HG02870 (cell line): Measurements from ENCODE around the gene CACNA2D1.
"Not testable (repeated sequence)": the region's sequence is repeated elsewhere in the genome, so short reads cannot be mapped to it uniquely, and the experiment has no call there.

Experiments used
- ATAC-seq: cut with Tn5 transposase; IDR thresholded peaks from one replicate; pipeline ENCODE4 v1.9.1; 2021; ENCODE audit warnings: mild to moderate bottlenecking, moderate library complexity; ENCODE audit not compliant: unreplicated experiment

The CACNA2D1 gene

DNA sequence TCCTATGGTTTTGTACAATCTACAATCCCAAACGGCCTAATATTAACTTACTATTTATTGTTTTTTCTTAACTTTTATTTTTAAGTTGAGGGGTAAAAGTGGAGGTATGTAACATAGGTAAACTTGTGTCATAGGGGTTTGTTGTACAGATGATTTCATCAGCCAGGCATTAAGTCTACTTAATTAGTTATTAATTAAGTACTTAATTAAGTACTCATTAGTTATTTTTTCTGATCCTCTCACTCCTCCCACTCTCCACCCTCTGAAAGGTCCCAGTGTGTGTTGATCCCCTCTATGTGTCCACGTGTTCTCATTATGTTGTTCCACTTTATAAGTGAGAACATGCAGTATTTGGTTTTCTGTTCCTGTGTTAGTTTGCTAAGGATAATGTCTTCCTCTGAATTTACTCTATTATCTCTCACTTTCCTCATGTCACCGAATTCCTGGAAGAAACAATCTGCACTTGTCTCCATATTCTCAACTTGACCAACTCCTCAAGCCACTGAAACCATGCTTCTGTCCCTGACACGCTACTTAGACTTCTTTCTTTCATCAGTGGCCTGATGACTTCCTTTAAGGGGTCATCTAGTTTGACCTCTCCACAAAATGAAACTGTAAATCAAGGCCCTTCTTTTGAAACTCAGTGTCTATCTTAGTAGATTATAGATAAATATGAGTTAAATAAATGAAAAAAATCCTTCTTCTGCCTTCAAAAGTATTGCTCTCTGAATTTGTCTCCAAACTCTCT lies 9.1 kb downstream of the CACNA2D1 start:
- ATAC-seq, result no peak

DNA sequence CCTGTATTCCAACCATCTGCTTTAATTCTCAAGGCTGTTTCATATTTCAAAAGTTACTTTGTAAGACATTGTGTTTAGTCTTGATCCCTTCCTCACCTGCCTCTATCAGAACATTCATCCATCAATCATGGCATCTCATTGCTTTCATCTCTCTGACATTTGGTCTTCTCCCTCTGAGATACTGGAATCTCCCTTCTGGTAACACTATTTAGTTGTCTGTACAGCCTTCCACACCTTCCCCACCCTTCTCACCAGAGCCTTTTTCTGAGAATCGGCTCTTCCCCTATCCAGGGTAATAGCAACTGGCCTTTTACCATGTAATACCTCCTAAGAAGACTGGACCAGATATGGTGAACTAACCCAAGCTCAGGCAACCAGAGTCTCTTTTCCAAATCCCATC lies 10.1 kb downstream of the CACNA2D1 start:
- no peak for ATAC-seq

DNA sequence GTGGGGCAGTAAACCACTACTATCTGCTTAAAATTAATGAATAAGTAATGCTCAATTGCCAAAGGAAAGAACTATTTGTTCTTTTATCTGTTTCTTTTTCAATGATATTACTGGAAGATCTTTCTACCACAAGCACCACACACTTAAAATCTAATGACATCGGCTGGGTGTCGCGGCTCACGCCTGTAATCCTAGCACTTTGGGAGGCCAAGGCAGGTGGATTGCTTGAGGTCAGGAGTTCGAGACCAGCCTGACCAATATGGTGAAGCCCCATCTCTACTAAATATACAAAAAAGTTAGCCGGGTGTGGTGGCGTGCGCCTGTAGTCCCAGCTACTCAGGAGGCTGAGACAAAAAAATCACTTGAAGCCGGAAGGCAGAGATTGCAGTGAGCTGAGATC lies 10.8 kb downstream of the CACNA2D1 start:
- ATAC-seq, result not testable (repeated sequence)

DNA sequence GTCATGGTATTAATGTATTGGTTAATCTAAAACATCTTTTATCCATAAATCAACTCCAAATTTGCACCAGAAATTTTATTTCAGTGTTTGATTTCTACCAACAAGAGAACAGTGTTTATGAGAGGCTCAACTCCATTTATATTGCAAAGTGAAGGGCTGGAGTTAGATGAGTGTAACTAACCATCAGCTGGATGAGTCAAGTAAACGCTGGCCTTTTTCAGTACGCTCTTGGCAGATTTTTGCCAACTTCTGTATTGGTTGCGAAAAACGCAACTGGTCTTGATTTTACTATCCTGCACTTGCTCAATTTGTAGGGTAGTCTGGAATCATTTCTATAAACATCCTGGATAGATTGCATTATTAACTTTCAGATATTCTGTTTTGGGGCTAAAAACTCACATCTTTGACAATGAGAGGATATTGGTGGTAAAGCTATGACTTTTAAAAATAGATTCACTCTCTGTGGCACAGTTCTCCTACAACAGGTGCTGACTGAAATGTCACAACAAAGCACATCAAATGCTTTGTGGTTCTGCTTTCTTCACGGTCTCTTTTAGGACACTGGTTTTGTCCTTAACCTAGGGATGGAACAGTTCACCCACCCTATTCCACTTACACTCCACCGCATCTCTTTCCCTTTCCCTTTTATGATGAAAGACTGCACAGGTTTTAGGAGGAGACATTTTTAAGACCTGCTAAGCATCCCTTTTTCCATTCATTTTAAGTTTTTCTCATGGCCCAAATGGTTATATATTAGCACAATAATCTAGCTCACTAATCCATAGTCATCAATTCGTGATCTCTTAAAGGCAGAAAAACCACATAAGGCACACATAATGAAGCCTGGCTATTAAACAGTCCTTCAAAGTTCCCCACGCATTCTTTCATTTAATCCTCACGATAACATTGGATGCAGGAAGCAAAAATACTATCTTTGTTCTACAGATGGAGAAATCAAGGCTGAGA lies 12.8 kb downstream of the CACNA2D1 start:
- ATAC-seq, result no peak

DNA sequence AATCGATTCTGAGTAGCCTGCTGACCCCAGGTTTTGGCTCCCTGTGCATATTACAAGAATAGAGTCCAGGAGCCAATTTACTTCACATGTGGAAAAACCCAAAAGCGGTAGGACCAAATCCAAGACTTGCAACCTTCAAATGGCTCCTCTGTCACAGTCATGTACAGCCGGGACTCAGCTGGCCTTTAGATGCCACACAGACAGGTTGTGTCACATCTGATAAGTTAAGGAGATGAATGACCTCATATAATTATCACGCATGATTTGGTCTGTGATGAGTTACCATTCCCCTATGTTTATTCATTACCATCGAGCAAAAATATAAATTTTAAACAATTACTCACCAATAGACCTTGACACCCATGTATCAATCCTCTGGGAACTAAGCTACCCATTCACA lies 14.2 kb downstream of the CACNA2D1 start:
- no peak for ATAC-seq

DNA sequence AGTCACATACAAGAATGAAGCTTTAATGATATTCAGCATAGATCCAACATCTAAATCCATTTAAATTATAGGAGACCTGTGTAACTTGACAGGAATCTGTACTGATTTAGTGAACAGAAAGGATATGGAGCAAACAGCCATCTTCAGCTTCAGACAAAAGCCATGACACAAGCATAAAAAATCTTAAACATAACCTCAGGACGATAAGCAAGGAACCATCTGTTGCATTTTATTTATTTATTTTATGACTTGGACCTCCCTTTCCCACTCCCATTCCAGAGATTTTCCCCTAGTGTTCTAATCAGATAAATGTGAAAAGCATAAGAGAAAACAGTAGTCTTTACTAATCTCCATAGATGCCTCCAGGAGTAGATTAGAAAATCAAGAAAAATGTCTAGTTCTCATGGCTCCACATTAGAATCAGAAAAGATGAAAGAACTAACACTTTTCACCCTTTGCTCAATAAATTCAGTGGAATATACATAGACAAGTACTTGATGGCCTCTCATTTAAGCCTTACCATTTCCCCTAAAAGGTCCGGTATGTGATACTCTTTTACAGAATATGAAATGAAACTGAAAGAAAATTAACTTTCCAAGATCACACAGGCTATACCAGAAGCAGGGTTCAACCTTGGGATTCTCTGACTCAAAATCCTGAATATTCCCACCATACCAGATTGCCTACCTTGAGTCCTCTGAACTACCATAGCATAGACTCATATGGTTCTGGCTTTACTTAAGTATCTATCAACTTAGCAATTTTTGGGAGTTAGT lies 15.2 kb downstream of the CACNA2D1 start:
- ATAC-seq, result no peak

DNA sequence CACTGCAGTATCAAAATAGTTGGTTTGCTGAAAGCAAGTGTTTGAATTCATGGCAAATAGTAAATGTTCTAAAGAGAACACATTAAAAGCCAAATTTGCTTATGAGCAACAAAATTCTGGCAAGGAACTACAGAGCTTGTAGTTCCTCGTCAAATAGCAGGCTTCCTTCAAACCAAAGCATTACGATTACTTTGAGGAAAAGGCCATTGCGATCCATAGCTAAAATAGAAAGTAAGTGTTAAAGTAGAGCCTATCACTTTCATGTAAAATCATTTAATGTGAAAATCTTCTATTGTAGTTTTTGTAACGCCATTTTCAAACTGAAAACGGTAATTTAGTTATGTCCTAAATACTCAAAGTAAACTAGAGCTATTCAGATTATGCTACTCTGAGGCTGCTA lies 20.1 kb downstream of the CACNA2D1 start:
- no peak for ATAC-seq

DNA sequence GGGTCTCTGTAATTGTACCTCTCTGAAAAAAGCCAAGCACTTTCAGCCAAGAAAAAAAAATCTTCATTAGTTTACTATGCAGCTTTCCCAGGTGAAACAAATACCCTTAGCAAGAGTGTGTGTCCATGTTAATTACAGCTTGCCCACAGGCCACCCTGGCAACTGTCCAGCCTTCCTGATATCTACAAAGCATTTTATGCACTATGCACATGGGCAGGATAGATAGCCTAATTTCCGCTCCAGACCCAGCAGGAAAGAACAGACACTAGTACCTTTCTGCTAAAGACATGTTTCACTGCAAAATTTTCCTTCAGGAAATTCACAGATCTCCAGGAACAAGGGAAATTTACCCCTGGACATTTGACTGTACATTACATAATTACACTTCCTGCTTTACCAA lies 24.4 kb downstream of the CACNA2D1 start:
- ATAC-seq, result no peak

DNA sequence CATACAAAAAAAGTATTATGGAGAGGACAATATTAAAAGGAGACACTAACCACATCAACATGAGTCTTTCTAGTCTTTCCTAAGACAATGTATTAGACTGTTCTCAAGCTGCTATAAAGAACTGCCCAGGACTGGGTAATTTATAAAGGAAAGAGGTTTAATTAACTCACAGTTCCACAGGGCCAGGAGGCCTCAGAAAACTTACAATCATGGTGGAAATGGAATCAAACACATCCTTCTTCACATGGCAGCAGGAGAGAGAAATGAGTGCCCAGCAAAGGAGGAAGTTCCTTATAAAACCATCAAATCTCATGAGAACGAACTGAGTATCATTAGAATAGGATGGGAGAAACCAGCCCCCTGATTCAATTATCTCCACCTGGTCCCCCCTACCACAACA lies 25.7 kb downstream of the CACNA2D1 start:
- no peak for ATAC-seq

DNA sequence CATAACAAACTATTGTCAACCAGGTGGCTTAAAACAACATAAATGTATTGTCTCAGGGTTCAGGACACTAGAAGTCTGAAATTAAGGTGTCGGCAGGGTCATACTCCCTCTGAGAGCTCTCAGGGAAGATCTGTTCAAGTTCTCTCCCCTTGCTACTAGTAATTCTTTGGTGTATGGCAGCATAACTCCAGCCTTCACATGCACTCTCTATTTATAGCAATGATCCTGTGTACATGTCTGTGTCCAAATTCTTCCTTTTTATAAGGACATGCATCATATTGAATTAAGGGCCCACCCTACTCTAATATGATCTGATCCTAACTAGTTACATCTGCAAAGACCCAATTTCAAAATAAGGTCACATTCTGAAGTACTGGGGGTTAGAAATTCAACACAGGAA lies 27.2 kb downstream of the CACNA2D1 start:
- no peak for ATAC-seq

DNA sequence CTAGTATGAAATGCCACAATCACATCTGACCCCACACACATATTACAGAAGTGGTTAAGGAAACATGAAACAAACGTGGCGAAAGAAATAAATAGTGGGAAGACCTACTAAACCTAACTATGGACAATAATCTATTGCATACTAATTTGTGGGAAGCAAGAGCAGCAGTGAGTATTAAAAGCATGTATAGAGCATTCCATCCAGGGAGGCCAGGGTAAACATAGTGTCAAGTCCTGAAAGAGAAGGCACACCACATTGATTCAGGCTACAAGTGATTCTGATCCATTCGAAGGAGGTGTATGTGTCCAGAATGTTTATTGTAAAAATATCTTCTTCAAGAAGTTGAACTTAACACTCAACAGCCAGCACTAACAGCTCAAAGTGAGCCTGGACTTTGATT lies 29.2 kb downstream of the CACNA2D1 start:
- no peak for ATAC-seq

DNA sequence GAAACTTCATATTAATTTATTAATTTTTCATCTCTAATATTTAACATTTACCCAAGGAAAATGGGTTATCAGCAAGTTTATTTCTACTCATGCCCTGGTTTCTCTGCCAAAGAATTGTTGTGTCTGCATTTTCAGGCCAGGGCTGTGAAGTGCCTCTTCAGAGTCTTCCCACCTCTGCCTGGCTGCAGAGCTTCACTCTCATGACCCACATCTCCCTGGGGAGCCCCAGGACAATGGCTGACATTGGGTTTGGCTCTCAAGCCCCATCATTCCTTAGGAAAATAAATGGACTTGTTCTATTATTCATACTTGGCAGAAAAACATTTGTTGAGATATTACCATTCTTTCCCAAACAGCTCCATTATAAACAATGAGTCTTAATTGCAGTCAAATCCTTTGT lies 30.3 kb downstream of the CACNA2D1 start:
- no peak for ATAC-seq

DNA sequence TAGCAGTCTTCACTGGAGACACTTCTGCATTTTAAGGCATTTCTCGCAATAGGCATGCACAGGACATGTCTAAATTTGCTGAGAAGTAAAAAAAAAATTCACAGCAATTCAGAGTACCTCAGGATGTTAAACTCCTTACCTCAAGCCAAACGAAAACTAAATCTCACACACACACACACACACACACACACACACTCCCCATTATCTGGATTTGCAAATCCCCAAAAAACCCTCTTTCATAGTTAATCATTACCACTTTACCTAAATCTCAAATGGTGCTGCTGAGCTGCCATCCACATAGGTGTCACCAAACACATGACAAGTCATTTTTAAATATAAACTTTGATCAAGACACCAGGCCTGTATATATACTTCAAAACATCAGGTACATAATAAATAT lies 31.8 kb downstream of the CACNA2D1 start:
- ATAC-seq, result no peak

DNA sequence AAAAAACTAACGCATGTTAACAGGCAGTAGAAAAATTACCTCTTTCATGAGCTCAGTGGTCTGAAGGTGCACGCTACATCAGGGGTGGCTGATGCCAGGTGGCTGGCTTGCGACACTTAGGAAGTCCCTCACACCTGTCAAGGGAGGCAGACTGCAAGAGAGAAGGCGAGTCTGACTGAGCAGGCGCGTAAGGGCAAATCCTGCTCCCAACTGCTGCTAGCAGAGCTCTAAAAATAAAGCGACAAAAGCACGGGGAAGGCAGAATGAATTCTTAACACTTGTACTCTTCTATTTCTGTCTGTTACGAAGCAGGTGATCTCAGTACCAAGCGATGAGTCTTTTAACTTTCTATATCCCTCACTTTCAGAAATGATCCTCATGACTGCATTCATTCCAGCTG lies 33.1 kb downstream of the CACNA2D1 start:
- ATAC-seq, result no peak

DNA sequence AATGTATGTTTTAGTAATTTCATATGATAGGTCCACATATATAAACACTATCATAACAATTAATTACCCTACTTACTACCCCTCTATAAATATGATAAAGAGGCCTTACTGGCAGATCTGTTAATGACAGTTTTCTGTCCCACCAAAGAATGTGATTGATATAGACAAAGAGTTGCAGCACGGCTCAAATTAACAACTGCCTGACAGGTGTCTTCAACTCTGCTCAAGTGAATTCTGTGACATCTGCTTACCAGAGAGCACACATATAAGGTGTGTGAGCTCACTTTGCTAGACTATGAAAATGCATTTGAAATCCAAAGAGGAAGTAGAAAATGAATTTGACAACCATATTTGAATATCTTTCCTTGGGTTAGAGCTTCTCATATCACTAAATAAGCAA lies 36.6 kb downstream of the CACNA2D1 start:
- ATAC-seq, result no peak

DNA sequence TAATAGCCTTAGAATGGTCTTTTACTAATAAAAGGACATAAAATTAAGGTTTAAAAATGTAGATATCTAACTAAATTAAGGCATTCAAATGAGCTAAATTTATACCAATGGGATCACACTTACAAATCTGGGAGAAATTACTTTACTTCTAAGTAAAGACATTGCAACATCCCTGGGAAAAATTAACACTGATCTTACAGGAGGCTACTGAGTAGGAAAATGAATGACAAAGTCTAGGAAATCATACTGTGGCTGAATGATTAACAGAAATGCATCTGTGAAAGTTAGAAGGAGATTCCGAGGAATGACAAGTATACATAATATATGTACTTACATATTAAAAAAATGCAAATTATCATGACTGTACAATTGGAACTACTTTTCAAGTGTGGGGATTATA lies 38.3 kb downstream of the CACNA2D1 start:
- no peak for ATAC-seq

DNA sequence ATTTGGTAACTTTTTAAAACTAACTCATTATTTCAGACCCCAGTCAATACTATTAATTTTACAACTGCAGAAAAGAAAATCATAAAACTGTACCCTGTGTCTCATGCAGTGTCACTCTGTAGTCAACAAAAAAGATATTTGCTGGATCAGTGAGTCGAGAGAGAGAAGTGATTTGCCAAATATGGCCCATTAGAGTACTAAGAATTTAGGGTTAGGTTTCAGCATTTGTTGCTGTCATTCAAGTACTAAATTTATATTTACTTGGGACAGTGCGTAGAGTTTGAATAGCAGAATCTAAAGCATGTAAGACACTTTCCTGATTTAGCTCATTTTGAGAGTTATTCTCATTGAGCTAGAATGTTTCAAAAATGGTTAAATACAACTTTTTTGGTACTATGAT lies 38.9 kb downstream of the CACNA2D1 start:
- ATAC-seq, result no peak

DNA sequence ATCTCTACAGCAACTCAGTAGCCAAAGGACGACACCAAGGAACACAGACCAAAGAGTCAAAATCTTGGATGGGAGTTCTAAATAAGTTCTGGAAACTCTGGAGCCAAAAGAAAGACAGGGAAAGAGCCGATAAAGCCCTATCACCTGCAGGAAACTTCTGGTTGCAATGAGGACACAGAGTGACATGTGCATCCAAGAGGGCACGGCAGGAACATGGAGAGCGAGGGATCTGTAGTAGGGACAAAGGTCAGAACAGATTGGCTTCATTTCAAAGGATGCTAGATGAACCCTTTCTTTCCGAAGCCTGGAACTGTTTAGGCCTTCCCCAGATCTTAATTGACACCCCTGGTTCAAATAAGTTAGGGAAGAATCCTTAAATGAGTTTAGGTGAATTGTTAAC lies 39.5 kb downstream of the CACNA2D1 start:
- ATAC-seq, result no peak

DNA sequence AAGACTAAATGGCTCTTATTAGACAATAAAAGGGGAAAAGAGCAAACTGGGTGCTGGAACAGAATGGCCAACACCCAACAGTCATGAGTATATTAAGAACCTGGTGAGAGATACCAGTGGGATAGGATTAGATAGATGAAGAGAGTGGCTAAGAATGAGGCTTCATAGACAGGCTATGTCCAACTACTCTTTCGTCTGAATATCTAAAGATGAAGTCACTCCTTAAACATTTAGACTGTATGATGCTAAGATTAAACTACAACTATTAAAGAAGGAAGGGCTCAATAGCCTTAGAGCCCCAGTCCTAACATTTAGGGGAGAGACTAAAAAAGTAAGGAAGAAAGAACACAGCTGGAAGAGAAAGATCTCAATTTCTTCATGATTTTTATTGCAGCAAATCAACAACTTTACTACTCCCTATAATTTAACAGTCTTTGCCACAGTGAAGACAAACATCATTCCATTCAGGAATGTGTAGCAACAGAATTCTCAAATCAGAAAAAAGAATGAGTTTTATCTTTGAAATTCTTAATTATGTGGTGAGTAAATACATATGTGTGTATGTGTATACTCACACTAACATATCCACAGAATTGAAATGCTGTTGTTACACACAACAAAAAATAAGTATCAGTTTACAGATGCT lies 45.6 kb downstream of the CACNA2D1 start:
- no peak for ATAC-seq

DNA sequence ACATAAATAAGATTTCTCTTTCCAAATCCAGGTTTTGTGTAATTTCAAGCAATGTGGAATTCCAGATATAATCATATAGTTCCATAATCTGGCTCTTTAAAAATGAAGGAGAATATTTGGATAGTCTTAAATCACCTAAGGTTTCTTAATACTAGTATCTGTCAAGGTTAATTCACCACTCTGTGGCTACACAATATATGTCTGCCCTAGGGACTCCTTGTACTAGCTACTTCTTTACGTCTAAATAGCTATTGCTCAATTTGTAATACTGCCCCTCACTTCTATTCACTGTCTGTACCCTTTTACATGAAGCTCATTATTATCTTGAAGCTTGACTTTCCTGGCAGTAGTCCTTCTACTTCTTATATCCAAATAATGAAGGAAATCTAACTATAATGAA lies 47.2 kb downstream of the CACNA2D1 start:
- no peak for ATAC-seq

DNA sequence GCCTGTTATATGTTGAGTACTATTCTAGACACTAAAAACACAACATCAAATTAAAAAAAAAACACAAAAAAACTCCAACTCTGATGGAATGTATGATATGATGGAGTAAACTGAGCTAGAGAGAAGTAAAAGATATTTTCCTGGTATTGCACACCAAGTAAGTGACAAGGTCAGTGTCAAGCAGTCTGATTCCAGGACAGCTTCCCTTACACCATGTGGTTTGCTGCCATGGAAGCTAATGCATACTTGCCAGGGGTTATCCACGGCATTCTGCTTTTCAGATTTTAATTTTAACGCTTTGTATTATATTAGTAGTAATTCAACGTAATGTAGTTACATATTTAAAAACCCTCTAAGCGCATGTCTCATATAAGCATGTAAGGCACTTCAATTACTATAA lies 48.4 kb downstream of the CACNA2D1 start:
- no peak for ATAC-seq
